GM19324 (cell line): ENCODE results near the gene METTL17.
"Not testable (repeated sequence)": the region's sequence is repeated elsewhere in the genome, so short reads cannot be mapped to it uniquely, and the experiment has no call there.

Experiments
- ATAC-seq: cut with Tn5 transposase; IDR thresholded peaks from one replicate; pipeline ENCODE4 v1.9.1; 2021; ENCODE audit warnings: mild to moderate bottlenecking, moderate library complexity; ENCODE audit not compliant: unreplicated experiment, low FRiP score

Gene METTL17

DNA sequence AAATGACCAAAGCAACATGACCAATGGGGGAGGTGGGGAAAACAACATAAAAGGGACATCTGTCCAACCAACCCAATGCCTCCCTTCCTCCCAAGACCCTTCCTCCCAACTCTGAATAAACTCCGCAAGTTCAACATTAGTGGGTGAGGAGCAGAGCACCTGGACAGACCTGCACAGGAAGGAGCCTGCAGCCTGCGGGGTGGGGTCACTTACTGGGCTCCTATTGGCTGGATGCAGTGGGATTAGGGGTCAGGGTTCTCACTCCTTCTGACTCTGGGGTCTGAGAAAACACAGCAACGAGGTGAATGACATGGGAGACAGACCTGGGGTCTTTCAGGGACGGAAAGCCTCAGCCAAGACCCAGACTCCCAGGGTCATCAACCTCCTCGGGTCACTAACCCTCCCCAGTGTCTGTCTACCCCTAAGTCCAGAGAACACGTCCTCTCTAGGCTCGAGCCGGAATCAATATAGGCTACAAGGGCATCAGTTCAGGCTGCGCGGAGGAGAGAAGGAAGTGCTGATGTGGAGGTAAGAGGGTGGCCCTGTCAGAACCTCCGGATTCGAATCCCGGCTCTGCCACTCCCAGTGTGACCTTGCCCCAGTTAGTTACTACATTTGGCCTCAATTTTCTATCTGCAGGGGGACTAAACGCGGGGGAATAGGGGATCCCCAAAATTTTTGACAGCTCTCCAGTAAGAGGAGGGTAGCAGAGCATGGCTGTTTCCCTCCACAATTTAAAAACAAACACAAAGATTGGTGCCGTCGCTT lies 34.2 kb downstream of the METTL17 start:
- no peak for ATAC-seq

GRCh38 chr14:21024585-21025370 lies 35.0 kb downstream of the METTL17 start, which contains the start of gene NDRG2:
Gene NDRG2, minus strand, starts transcription at chr14:21025061. Its CDS starts 1,746 bp downstream, at chr14:21023315.
- ATAC-seq = no peak

DNA sequence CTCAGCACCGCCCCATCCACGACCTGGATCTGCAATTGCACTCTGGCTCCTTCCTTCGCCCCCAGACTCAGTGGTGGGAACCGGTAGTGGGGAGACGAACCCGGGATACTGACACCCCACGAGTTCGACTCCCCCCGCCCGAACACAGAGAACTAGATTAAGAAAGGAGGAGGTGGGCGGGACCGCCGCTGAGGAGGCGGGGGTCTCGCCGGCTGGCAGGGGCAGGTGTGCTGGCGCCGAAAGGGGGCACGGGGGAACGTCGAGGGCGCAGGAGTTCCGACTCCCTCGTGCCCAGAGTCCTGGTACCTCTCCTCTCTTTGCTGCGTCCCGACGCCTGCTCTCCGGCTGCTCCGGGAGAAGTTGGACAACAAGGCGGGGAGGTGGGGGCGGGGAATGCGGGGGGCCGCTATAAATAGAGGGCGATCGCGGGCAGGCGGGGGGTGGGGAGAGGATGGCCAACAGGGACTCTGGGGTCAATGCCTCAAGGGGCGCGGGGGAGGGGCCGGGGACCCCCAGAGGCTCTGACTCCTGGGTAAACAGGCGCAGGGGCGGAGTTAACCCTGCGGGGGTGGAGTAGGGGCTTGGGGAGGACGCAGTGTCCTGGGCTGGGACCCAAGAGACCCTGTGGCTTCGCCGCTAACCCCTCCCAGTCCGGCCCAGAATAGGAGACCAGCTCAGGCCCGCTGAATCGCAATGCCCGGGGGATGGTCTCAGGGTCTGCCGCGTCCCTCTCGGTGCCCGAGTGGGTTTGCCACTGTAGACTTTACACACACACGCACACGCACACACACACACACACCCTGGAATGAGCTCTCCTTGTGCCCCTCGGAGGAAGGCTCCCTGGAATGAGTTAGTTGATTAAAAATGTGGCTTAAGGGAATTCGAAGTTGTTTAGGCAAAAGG lies 35.8 kb downstream of the METTL17 start:
- ATAC-seq = no peak

DNA sequence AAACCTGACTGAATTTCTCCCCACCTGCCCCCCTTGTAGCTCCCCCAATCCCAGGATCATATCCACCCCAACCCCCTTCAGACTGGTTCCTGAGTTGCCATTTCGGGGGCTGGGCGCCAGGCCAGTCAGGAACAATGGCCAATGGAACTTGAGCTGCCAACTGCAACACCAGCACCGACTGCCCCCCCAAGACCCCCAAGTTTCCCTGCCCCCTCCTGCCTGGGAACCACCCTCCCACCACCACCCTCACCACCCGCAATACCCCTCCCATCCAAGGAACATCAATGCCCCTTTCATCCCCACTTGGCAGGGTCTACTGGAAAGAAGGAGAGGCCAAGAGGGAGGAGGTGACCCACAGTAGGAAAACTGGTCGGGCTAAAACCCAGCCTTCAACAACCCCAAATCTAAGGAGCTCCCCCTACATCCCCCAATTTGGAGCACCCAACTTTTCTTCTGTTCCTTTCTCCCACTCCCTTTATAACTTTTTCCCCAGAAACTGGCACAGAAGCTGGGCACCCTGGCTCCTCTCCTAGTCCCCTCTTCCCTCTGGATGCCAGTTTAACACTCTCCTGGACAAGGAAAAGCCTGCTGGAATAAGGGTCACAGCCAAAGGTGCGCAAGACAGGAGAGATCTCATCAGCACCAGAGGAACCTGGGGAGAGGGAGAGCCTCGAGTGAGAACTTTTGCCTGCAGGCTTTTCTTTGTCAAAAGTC lies 36.7 kb downstream of the METTL17 start:
- no peak for ATAC-seq

GRCh38 chr14:21026988-21027315 lies 37.2 kb downstream of the METTL17 start:
- ATAC-seq = no peak

GRCh38 chr14:21029917-21030316 lies 40.1 kb downstream of the METTL17 start, which contains the start of gene TPPP2:
Gene TPPP2, plus strand, starts transcription at chr14:21030217. Its CDS starts 365 bp downstream, at chr14:21030582.
- no peak for ATAC-seq

DNA sequence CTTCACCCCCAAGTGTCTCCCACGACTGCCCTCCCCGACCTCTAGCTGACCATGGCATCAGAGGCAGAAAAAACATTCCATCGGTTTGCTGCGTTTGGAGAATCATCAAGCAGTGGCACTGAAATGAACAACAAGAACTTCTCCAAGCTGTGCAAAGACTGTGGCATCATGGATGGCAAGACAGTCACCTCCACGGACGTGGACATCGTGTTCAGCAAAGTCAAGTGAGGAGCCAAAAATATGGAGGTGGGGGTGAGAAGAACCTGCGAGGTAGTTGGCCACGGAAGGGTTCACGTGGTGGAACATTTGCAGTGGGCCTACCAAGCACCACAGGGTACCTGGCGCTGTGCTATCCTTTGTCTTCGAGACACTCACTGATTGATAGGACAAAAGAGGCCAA lies 40.8 kb downstream of the METTL17 start:
- ATAC-seq = no peak

GRCh38 chr14:21032326-21033132 lies 42.7 kb downstream of the METTL17 start:
- ATAC-seq = no peak

DNA sequence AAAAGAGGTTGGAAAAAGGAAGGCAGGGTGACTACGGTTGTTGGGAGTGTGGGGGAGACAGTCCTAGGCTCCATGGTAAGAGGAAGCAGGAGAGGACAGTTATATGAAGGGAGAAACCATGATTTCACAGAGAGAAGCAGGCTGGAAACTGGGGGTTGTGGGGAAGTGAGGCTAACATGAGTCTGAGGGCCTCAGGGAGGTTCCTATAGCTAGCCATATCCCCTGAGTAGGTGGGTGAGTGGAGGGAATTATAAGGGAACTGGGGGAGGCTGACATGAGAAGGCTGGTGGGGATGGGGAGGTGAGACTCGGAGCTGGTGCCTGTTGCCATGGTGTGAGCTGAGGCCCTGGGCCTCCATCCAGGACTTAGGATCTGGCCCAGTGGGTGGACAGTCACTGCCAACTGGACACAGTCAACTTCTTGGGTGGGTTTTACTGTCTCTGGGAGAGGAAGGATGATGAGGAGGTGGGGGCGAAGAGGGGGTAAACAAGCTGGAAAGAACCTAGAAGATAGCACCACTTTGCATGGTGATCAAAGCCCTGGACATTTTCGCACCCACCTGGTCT lies 43.4 kb downstream of the METTL17 start:
- no peak for ATAC-seq

- no peak for ATAC-seq
Observed at GRCh38 chr14:21034707-21035106, 44.9 kb downstream of the METTL17 start, which contains the start of gene RNASE13. Gene RNASE13, minus strand, starts transcription at chr14:21034807. Its CDS starts 519 bp downstream, at chr14:21034288.

DNA sequence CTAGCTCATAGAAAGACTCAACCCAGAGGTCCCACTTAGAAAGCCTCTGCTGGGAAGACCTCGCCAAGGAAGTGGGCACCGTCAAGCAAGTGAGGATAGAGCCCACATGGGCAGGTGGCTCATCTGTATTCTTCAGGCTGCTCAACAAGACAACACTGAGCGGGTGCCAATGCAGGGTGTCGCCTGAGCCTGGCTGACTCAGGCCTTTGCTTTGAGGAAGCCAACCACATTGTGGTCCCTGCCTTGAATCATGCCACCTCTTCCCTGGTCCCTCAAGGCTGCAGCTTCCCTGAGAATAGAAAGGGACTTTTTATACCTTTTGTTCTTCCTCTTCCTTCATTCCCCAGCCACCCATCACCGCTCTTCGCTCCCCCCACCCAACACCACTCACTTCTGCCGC lies 47.0 kb downstream of the METTL17 start:
- no peak for ATAC-seq

DNA sequence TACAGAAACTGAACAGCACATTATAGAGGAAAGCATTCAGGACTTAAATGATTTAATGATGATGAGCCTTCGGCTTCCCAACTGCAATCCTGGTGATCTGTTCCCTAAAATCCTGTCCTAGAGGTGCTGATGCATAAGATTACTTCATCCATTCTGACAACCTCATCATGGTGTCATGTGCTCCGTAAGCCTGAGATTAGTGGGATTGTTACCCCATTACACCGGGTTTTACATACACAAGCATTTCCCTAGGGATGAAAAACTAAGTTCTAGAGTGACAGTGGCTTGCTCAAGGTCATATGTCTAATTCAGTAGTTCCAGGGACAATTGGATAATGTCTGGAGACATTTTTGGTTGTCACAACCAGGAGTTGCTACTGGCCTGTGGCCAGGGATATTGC lies 47.4 kb downstream of the METTL17 start:
- ATAC-seq = no peak

DNA sequence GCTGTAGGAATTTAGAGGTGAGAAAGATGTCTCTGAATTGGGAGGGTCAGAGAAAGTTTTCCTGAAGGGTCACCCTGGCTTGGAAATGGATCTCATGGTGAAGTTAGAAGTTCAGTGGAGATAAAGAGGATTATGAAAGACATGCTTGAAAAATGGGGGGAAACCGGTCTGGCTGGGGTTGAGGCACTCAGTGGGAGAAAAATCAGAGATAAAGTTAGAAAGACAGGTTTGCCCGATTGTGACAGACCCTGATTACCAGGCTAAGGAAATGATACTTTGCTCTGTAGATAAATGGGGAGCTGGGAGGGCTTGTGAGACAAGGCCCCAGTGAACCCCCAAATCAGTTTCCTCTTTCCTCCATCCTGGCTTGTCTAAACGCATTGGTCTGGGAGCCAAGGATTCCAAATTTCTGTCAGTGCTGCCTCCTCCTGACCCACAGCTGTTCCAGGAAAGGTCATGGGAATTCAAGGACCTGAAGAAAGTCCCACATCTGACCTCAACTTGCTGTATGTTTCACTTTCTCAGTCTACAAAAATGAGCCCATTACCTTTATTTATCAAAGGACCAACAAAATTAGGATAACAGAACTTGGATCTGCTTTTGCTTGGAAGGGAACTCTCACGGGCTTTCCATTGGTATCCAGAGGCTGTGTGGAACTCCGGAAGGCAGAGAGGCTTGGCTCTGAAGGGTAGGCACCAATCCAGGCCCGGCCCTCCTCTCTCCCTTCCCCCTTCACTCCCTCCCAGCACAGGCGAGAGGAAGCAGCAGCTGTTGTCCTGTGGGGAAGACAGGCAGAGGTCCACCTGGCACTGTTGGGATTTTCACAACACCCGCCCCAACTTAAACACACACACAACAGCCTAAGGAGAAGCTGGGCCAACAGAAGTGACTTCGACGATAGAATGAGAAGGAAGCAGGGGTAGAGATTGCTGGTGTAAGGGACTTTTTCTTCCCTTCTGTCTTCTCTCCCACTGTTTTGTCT lies 49.0 kb downstream of the METTL17 start:
- ATAC-seq = no peak

- no peak for ATAC-seq
Observed at GRCh38 chr14:21039585-21040369, 50.0 kb downstream of the METTL17 start.

DNA sequence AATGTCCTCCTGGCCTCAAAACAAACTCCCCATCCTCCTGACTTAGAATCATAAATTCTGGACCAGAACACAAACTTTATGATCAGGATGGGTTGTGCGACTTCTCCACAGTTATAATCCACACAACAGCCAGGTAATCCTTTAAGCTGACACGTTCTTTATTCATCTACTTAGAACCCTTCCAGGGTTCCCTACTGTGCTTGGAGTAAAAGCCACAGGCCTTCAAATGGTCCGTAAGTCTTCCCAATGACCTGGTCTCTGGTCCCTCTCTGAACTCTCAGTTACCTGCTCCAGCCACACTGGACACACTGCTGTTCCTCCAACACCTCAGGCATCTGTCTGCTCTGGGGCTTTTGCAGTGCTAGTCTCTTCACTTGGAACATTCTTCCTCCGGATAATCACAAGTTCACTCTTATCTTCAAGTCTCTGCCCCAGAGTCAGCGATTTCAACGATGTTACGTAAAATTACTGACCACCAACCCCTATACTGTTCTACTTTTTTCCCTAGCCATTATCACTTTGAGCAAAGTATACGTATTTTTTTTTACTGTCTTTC lies 50.7 kb downstream of the METTL17 start:
- no peak for ATAC-seq

GRCh38 chr14:21040941-21041340 lies 51.2 kb downstream of the METTL17 start:
- ATAC-seq = not testable (repeated sequence)
